IMR-90 (cell line): ENCODE measurements around the gene DPYD. TPM values are rescaled to one million over a fixed set of nuclear protein-coding genes. Genes with fewer than 3 reads are reported as not detected.

ENCODE experiments used
- ATAC-seq: fragments of 200-7000 bp; cut with Tn5 transposase; 2 replicates; pipeline ENCODE4 v1.9.1; 2020; ENCODE audit warnings: low read depth, mild to moderate bottlenecking, moderate library complexity
- BruUV-seq: library from RNA; stranded (reverse); fragments of 400-500 nt; replicated peaks from 2 replicates; lab custom pipeline; 2021; lab: Mats Ljungman, UMichigan
- CTCF ChIA-PET: fragments of 300-600 bp; formaldehyde crosslinking; extraction: SDS; loops from one replicate; lab custom pipeline; 2021; ENCODE audit warnings: antibody characterized with exemption; lab: Yijun Ruan, JAX
- POLR2A ChIA-PET: fragments of 300-600 bp; sonication (Branson Sonifier 250); formaldehyde crosslinking; loops from one replicate; lab custom pipeline; 2022; ENCODE audit warnings: antibody characterized with exemption; ENCODE audit not compliant: unreplicated experiment; lab: Charles Lee
- DNase-seq: peaks from one replicate; pipeline ENCODE4 v3.0.0; 2013
- H2AFZ ChIP-seq: replicated peaks from 2 replicates; pipeline ENCODE3; 2013; ENCODE audit warnings: low read length, mild to moderate bottlenecking; ENCODE audit not compliant: poor library complexity
- H2AK5ac ChIP-seq: 2 replicates; pipeline ENCODE4 v1.6.1; 2013; ENCODE audit warnings: low read depth, low read length, inconsistent platforms
- H2AK9ac ChIP-seq: replicated peaks from 2 replicates; pipeline ENCODE3; 2013; ENCODE audit warnings: mild to moderate bottlenecking, low read depth, low read length, moderate library complexity; ENCODE audit not compliant: poor library complexity
- H2BK120ac ChIP-seq: 2 replicates; pipeline ENCODE4 v1.6.1; 2013; ENCODE audit warnings: low read depth, low read length, inconsistent platforms
- H2BK15ac ChIP-seq: 3 replicates; pipeline ENCODE4 v1.6.1; 2013; ENCODE audit warnings: low read depth, low read length, inconsistent platforms
- H2BK20ac ChIP-seq: 2 replicates; pipeline ENCODE4 v1.6.1; 2013; ENCODE audit warnings: low read depth, mild to moderate bottlenecking, inconsistent platforms, low read length, moderate library complexity
- H2BK5ac ChIP-seq: 2 replicates; pipeline ENCODE4 v1.6.1; 2013; ENCODE audit warnings: mild to moderate bottlenecking, low read depth, low read length, inconsistent platforms; ENCODE audit not compliant: poor library complexity, severe bottlenecking
- H3K14ac ChIP-seq: replicated peaks from 2 replicates; pipeline ENCODE4 v1.6.1; 2013; ENCODE audit warnings: low read depth, low read length, inconsistent platforms
- H3K18ac ChIP-seq: 2 replicates; pipeline ENCODE4 v1.6.1; 2013; ENCODE audit warnings: low read depth, low read length, control low read depth
- H3K23ac ChIP-seq: 2 replicates; pipeline ENCODE4 v1.6.1; 2013; ENCODE audit warnings: low read depth, low read length, inconsistent platforms
- H3K27ac ChIP-seq: 2 replicates; pipeline ENCODE4 v1.5.1; 2013; ENCODE audit warnings: mild to moderate bottlenecking, control low read depth, low read length; ENCODE audit not compliant: insufficient read depth
- H3K27me3 ChIP-seq: 2 replicates; pipeline ENCODE4 v1.6.1; 2013; ENCODE audit warnings: low read length; ENCODE audit not compliant: control insufficient read depth, insufficient read depth
- H3K36me3 ChIP-seq: 2 replicates; pipeline ENCODE4 v1.6.1; 2013; ENCODE audit warnings: low read length, mixed read lengths; ENCODE audit not compliant: control insufficient read depth, insufficient read depth
- H3K4ac ChIP-seq: 2 replicates; pipeline ENCODE4 v1.6.1; 2013; ENCODE audit warnings: low read depth, low read length, inconsistent platforms
- H3K4me1 ChIP-seq: 2 replicates; pipeline ENCODE4 v1.6.1; 2013; ENCODE audit warnings: low read length, mixed read lengths; ENCODE audit not compliant: control insufficient read depth, insufficient read depth
- H3K4me2 ChIP-seq: 2 replicates; pipeline ENCODE4 v1.6.1; 2013; ENCODE audit warnings: low read depth, mild to moderate bottlenecking, control low read depth, low read length, moderate library complexity
- H3K4me3 ChIP-seq: 2 replicates; pipeline ENCODE4 v1.5.1; 2013; ENCODE audit warnings: low read depth, mild to moderate bottlenecking, control low read depth, low read length, moderate library complexity; ENCODE audit not compliant: insufficient read depth
- H3K56ac ChIP-seq: 2 replicates; pipeline ENCODE4 v1.6.1; 2013; ENCODE audit warnings: low read length, inconsistent platforms; ENCODE audit not compliant: insufficient read depth; ENCODE audit errors: extremely low read depth
- H3K79me1 ChIP-seq, 2 experiments: 2 replicates each; pipeline ENCODE4 v1.6.1; 2013; ENCODE audit warnings: low read length in 2 of 2, inconsistent platforms in 1 of 2, low read depth in 1 of 2
- H3K9ac ChIP-seq: 2 replicates; pipeline ENCODE4 v1.6.1; 2013; ENCODE audit warnings: low read depth, low read length, control low read depth
- H3K9me1 ChIP-seq: 2 replicates; pipeline ENCODE4 v1.6.1; 2013; ENCODE audit warnings: low read length, inconsistent platforms; ENCODE audit not compliant: insufficient read depth
- H3K9me3 ChIP-seq: 2 replicates; pipeline ENCODE4 v1.6.1; 2013; ENCODE audit warnings: low read length; ENCODE audit not compliant: control insufficient read depth, insufficient read depth
- H4K20me1 ChIP-seq: 2 replicates; pipeline ENCODE4 v1.6.1; 2013; ENCODE audit warnings: low read length, inconsistent platforms; ENCODE audit not compliant: insufficient read depth
- H4K5ac ChIP-seq: 2 replicates; pipeline ENCODE4 v1.6.1; 2013; ENCODE audit warnings: mild to moderate bottlenecking, low read depth, low read length, control low read depth
- H4K8ac ChIP-seq, 2 experiments: 2 replicates each; pipeline ENCODE4 v1.6.1; 2013; ENCODE audit warnings: low read depth in 2 of 2, low read length in 2 of 2, control low read depth in 1 of 2, inconsistent platforms in 1 of 2
- H4K91ac ChIP-seq: 2 replicates; pipeline ENCODE4 v1.6.1; 2013; ENCODE audit warnings: low read depth, low read length, inconsistent platforms; ENCODE audit not compliant: insufficient read depth
- CEBPB ChIP-seq: IDR thresholded peaks from 2 replicates; pipeline ENCODE4 v1.6.1; 2012; ENCODE audit warnings: low read depth, low read length, improper control_type of control experiment
- FOS ChIP-seq: fragments of 150-350 bp; IDR thresholded peaks from 2 replicates; pipeline ENCODE4 v1.6.1; 2016; ENCODE audit warnings: low read depth, low read length
- MAFK ChIP-seq: IDR thresholded peaks from 2 replicates; pipeline ENCODE4 v1.6.1; 2012; ENCODE audit warnings: low read depth, low read length, improper control_type of control experiment
- NFE2L2 ChIP-seq: fragments of 150-350 bp; IDR thresholded peaks from 2 replicates; pipeline ENCODE4 v1.6.1; 2016; ENCODE audit warnings: low read depth, mild to moderate bottlenecking, low read length
- RCOR1 ChIP-seq: IDR thresholded peaks from 2 replicates; pipeline ENCODE4 v1.6.1; 2012; ENCODE audit warnings: mild to moderate bottlenecking, low read length, improper control_type of control experiment; ENCODE audit not compliant: insufficient replicate concordance
- WGBS, 2 experiments: methylation state at CpG; one replicate each; pipeline versions ENCODE4 v1.1.5 to v1.1.7; 2013; ENCODE audit warnings: missing lambda C conversion rate in 2 of 2; ENCODE audit not compliant: insufficient read length in 1 of 2; ENCODE audit errors: extremely low coverage in 2 of 2; 5-methylcytosine and 5-hydroxymethylcytosine counted together
- dilution Hi-C: fragments of 300-500 bp; cut with HindIII; formaldehyde crosslinking; loops from one replicate; pipeline ENCODE4 v1.14.3; 2018; ENCODE audit warnings: low sequenced_read_pairs; ENCODE audit not compliant: unreplicated experiment
- in situ Hi-C: fragments of 300-500 bp; cut with MboI; formaldehyde crosslinking; loops from 3 replicates; pipeline ENCODE4 v1.14.3; 2019; ENCODE audit warnings: low sequenced_read_pairs, inconsistent platforms, mixed read lengths
- intact Hi-C: fragments of 100-400 bp; cut with micrococcal nuclease; formaldehyde crosslinking; loops from 2 replicates; pipeline ENCODE4 v1.10.0; 2022
- polyA plus RNA-seq, 3 experiments: library from polyadenylated mRNA; depleted of rRNA; stranded (reverse); fragments of >200 nt; gene quantifications; 2 replicates each; pipeline ENCODE4 v1.2.3, GENCODE V29; 2012; ENCODE audit warnings: low replicate concordance in 1 of 3
- total RNA-seq: library from RNA; depleted of rRNA; stranded (reverse); fragments of >200 nt; gene quantifications from 2 replicates; pipeline ENCODE4 v1.2.3, GENCODE V29; 2012

DPYD gene
- total and polyA plus RNA-seq, 2 of the 4 experiments (the other 2 are of a cell fraction), result 9.3 to 47.3 TPM

DNA sequence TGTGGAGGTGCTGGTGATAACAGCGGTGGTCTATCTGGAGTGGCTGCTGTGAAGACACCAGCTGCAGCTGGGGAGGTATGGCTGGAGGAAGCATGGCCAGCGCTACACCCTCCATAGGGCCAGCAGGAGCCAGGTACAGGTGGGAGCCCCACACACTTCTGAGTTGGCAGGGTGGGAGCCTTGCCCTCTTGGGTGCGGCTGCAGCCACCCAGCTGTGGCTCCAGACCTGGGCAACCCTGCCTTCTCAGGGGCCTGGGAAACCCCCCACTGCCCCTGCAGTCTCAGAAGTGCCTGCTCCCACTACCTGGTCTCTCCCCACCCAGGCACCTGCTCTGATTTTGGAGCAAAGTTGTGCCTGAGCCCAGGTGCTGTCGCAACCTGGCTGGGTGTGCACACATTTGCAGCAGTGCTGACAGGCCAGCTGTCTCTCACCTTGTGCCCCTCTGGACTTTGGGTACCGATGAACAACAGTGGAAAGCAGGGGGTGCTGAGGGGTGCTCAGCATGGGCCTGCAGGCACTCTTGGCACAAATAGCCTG lies 76.2 kb downstream of the DPYD start:
- Histone ChIP-seq H3K27me3 (no peaks in the 10 kb centered on the region), H4K91ac (no peak overlapping the region), H3K56ac (no peak overlapping the region), H3K23ac (no peak overlapping the region), H4K5ac (no peak overlapping the region), H3K9ac (no peak overlapping the region), H3K14ac (no peak overlapping the region), H3K4me1 (no peaks in the 10 kb centered on the region; the same call in 1 of the 2 replicates), H2AK9ac (no peak overlapping the region), H3K79me1 (0 out of 4 replicates have a peak, but pooled peaks cover 0 to 6% of the 10 kb centered on the region in 2 experiments), H2BK120ac (no peak overlapping the region), H3K18ac (no peak overlapping the region), H3K9me3 (no peaks in the 10 kb centered on the region), H2BK20ac (no peak overlapping the region), H2AK5ac (no peak overlapping the region), H3K9me1 (no peaks in the 10 kb centered on the region), H2BK5ac (no peak overlapping the region), H4K8ac (no peak overlapping the region), H3K36me3 (peaks cover 6% of the 10 kb centered on the region), H3K27ac (no peak overlapping the region), H3K4ac (no peak overlapping the region), H2AFZ (no peak overlapping the region), H3K4me2 (no peak overlapping the region), H3K4me3 (no peak overlapping the region), H2BK15ac (no peak overlapping the region), H4K20me1 (no peaks in the 10 kb centered on the region)
- no peak for DNase-seq
- dilution Hi-C loops (no loop called here), intact Hi-C loops (loop anchor here (10.0 kb wide), 1 partner anchor 200 kb away; no protein-coding TSS in a partner anchor), in situ Hi-C loops (no loop called here)
- POLR2A ChIA-PET, result no interaction called here
- TF ChIP-seq RCOR1, result no peak
- TF ChIP-seq MAFK, result no peak
- no peak for TF ChIP-seq NFE2L2
- no peak for TF ChIP-seq FOS
- no peak for TF ChIP-seq CEBPB
- CTCF ChIA-PET, result no interaction called here
- ATAC-seq, result no peak
- no TSS peak for BruUV-seq
- WGBS, 2 experiments, result 100% methylated on average over 1 of the region's 5 CpGs; no CpG with 5 or more reads in 1 of the 2 experiments
